Measurements from ENCODE around the gene HLA-DRB1.
"Not testable (repeated sequence)": the region's sequence is repeated elsewhere in the genome, so short reads cannot be mapped to it uniquely, and the experiment has no call there.

Gene HLA-DRB1

GRCh38 chr6:32589596-32590449 lies at the start of gene HLA-DRB1:
TSS of gene HLA-DRB1 (minus strand) at chr6:32589848. CDS start at chr6:32589742, 106 bp downstream.
- no peaks in the 10 kb centered on the region for H3K27me3 Mint-ChIP-seq
- H3K27ac Mint-ChIP-seq = no peak within 1 kb of the TSS
- peaks cover 3% of the 10 kb centered on the region for H3K4me1 Mint-ChIP-seq
- H3K4me3 Mint-ChIP-seq = peak within 1 kb of the TSS; percentile 66
- no peaks in the 10 kb centered on the region for H3K9me3 Mint-ChIP-seq
- no peaks in the 10 kb centered on the region for H3K36me3 Mint-ChIP-seq

GRCh38 chr6:32638532-32639219 lies 49.0 kb upstream of the HLA-DRB1 start:
- H3K27me3 Mint-ChIP-seq = no peaks in the 10 kb centered on the region
- no peaks in the 10 kb centered on the region for H3K36me3 Mint-ChIP-seq
- no peak overlapping the region for H3K4me3 Mint-ChIP-seq
- H3K4me1 Mint-ChIP-seq = peaks cover 19% of the 10 kb centered on the region
- no peak overlapping the region for H3K27ac Mint-ChIP-seq
- no peaks in the 10 kb centered on the region for H3K9me3 Mint-ChIP-seq

- Mint-ChIP-seq H3K36me3 (no peaks in the 10 kb centered on the region), H3K4me3 (no peak overlapping the region), H3K27ac (no peak overlapping the region), H3K4me1 (peaks cover 15% of the 10 kb centered on the region), H3K27me3 (no peaks in the 10 kb centered on the region), H3K9me3 (no peaks in the 10 kb centered on the region)
Observed at GRCh38 chr6:32637883-32638282, 48.2 kb upstream of the HLA-DRB1 start.

GRCh38 chr6:32637219-32637880 lies 47.7 kb upstream of the HLA-DRB1 start, which contains the start of gene HLA-DQA1:
TSS of gene HLA-DQA1 (plus strand) at chr6:32637406. CDS start at chr6:32637459, 53 bp downstream.
- Mint-ChIP-seq H3K4me3 (no peak within 1 kb of the TSS), H3K27ac (no peak within 1 kb of the TSS), H3K4me1 (peaks cover 15% of the 10 kb centered on the region), H3K27me3 (no peaks in the 10 kb centered on the region), H3K36me3 (no peaks in the 10 kb centered on the region), H3K9me3 (no peaks in the 10 kb centered on the region)

- no peaks in the 10 kb centered on the region for H3K27me3 Mint-ChIP-seq
- no peaks in the 10 kb centered on the region for H3K9me3 Mint-ChIP-seq
- H3K27ac Mint-ChIP-seq = no peak overlapping the region
- no peaks in the 10 kb centered on the region for H3K36me3 Mint-ChIP-seq
- H3K4me3 Mint-ChIP-seq = no peak overlapping the region
- peaks cover 7% of the 10 kb centered on the region for H3K4me1 Mint-ChIP-seq
Observed at GRCh38 chr6:32635526-32636123, 46.0 kb upstream of the HLA-DRB1 start.

- not testable (repeated sequence) for H3K4me3 Mint-ChIP-seq, H3K27ac Mint-ChIP-seq, H3K36me3 Mint-ChIP-seq, H3K27me3 Mint-ChIP-seq, H3K9me3 Mint-ChIP-seq
- peaks cover 34% of the 10 kb centered on the region for H3K4me1 Mint-ChIP-seq
Observed at GRCh38 chr6:32629793-32630192, 40.1 kb upstream of the HLA-DRB1 start.

GRCh38 chr6:32627831-32628230 lies 38.2 kb upstream of the HLA-DRB1 start:
- Mint-ChIP-seq H3K36me3 (no peaks in the 10 kb centered on the region), H3K4me1 (peaks cover 50% of the 10 kb centered on the region), H3K4me3 (no peak overlapping the region), H3K27ac (peak overlapping the region; percentile 83), H3K27me3 (no peaks in the 10 kb centered on the region), H3K9me3 (no peaks in the 10 kb centered on the region)

- Mint-ChIP-seq H3K27me3 (no peaks in the 10 kb centered on the region), H3K4me1 (peaks cover 50% of the 10 kb centered on the region), H3K27ac (no peak overlapping the region), H3K9me3 (no peaks in the 10 kb centered on the region), H3K36me3 (no peaks in the 10 kb centered on the region), H3K4me3 (no peak overlapping the region)
Observed at GRCh38 chr6:32627249-32627648, 37.6 kb upstream of the HLA-DRB1 start.

GRCh38 chr6:32625137-32625536 lies 35.5 kb upstream of the HLA-DRB1 start:
- Mint-ChIP-seq H3K9me3 (no peaks in the 10 kb centered on the region), H3K4me1 (peaks cover 51% of the 10 kb centered on the region), H3K27ac (peak overlapping the region; percentile 87), H3K27me3 (no peaks in the 10 kb centered on the region), H3K4me3 (peak overlapping the region; percentile 61), H3K36me3 (no peaks in the 10 kb centered on the region)

GRCh38 chr6:32624565-32624964 lies 34.9 kb upstream of the HLA-DRB1 start:
- Mint-ChIP-seq H3K36me3 (no peaks in the 10 kb centered on the region), H3K27me3 (no peaks in the 10 kb centered on the region), H3K4me1 (peaks cover 51% of the 10 kb centered on the region), H3K9me3 (no peaks in the 10 kb centered on the region), H3K27ac (no peak overlapping the region), H3K4me3 (no peak overlapping the region)

GRCh38 chr6:32623693-32624092 lies 34.0 kb upstream of the HLA-DRB1 start:
- no peaks in the 10 kb centered on the region for H3K27me3 Mint-ChIP-seq
- peak overlapping the region; percentile 30 for H3K27ac Mint-ChIP-seq
- peaks cover 51% of the 10 kb centered on the region for H3K4me1 Mint-ChIP-seq
- H3K36me3 Mint-ChIP-seq = no peaks in the 10 kb centered on the region
- H3K9me3 Mint-ChIP-seq = no peaks in the 10 kb centered on the region
- H3K4me3 Mint-ChIP-seq = peak overlapping the region; percentile 55

GRCh38 chr6:32622545-32623401 lies 33.1 kb upstream of the HLA-DRB1 start:
- Mint-ChIP-seq H3K27me3 (no peaks in the 10 kb centered on the region), H3K27ac (peak overlapping the region; percentile 52), H3K4me3 (peak overlapping the region; percentile 67), H3K36me3 (no peaks in the 10 kb centered on the region), H3K4me1 (peaks cover 42% of the 10 kb centered on the region), H3K9me3 (no peaks in the 10 kb centered on the region)

GRCh38 chr6:32621372-32621771 lies 31.7 kb upstream of the HLA-DRB1 start:
- no peaks in the 10 kb centered on the region for H3K27me3 Mint-ChIP-seq
- no peaks in the 10 kb centered on the region for H3K36me3 Mint-ChIP-seq
- H3K4me3 Mint-ChIP-seq = no peak overlapping the region
- H3K4me1 Mint-ChIP-seq = peaks cover 42% of the 10 kb centered on the region
- H3K27ac Mint-ChIP-seq = no peak overlapping the region
- H3K9me3 Mint-ChIP-seq = no peaks in the 10 kb centered on the region

GRCh38 chr6:32617751-32618150 lies 28.1 kb upstream of the HLA-DRB1 start:
- H3K4me1 Mint-ChIP-seq = peaks cover 33% of the 10 kb centered on the region
- H3K9me3 Mint-ChIP-seq = no peaks in the 10 kb centered on the region
- no peaks in the 10 kb centered on the region for H3K27me3 Mint-ChIP-seq
- no peak overlapping the region for H3K27ac Mint-ChIP-seq
- no peak overlapping the region for H3K4me3 Mint-ChIP-seq
- no peaks in the 10 kb centered on the region for H3K36me3 Mint-ChIP-seq
